ENCODE results near the gene KDM2A. TPM values are rescaled to one million over a fixed set of nuclear protein-coding genes. Genes with fewer than 3 reads are reported as not detected.

Gene KDM2A
- total and polyA plus RNA-seq, 2 of the 13 experiments (the other 11 are each of a cell fraction or from before 2014, with no cell fraction given): 31.3 to 31.4 TPM

DNA sequence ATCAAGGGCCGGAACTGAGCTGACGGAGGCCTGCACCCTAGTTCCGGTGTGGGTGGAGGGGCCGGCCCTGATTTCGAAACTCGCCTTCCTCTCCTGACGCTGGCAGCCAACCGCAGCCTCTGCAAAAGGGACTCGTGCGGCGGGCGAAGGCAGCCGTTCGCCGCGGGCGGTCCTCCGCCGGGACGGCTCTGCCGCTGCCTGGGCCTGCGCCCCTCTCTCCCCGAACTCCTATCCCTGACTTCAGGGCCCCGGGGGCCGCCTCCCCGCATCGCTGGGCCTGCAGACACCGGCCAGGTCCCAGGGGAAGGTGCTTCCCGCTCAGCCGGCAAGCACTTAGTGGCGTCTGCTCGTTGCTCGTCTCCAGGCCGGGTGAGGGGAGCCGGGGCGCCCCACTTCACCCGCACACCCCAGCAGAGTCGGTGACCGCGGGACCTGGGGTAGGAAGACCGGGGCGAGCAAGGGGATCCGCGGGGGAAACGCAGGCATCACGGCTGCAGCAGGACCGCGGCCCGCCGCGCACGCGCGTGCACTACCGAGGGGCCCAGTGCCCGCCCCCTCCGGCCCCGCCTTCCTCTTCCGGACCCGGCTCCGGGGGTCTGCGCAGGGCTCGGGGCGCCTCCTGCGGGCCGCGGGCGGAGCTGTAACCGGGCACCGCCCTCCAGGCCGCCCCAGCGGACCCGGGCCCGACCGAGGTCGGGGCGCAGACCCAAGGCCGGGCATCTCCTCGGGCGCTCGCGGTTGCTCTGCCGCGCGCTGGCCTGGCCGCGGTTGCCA is 169.6 kb downstream of the KDM2A start (continued):
- TF ChIP-seq, protein P1, sequence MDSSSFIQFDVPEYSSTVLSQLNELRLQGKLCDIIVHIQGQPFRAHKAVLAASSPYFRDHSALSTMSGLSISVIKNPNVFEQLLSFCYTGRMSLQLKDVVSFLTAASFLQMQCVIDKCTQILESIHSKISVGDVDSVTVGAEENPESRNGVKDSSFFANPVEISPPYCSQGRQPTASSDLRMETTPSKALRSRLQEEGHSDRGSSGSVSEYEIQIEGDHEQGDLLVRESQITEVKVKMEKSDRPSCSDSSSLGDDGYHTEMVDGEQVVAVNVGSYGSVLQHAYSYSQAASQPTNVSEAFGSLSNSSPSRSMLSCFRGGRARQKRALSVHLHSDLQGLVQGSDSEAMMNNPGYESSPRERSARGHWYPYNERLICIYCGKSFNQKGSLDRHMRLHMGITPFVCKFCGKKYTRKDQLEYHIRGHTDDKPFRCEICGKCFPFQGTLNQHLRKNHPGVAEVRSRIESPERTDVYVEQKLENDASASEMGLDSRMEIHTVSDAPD (CRISPR knock-in tag; IDR thresholded peaks at IDR 0.05): peak; percentile 37; the same call in 1 of the 2 replicates
- peak; percentile 86 for TF ChIP-seq ELF1 (CRISPR knock-in tag; IDR thresholded peaks at IDR 0.05)
- TF ChIP-seq NFE2 (CRISPR knock-in tag; IDR thresholded peaks at IDR 0.05): no peak
- no peak for TF ChIP-seq ZNF569 (CRISPR knock-in tag; IDR thresholded peaks at IDR 0.05; ENCODE audit: borderline replicate concordance)
- TF ChIP-seq ZNF557 (CRISPR knock-in tag; IDR thresholded peaks at IDR 0.05): peak; percentile 80; the same call in 1 of the 2 replicates
- peak; percentile 72; the same call in 1 of the 2 replicates for TF ChIP-seq ZNF703 (CRISPR knock-in tag; IDR thresholded peaks at IDR 0.05; ENCODE audit: borderline replicate concordance)
- TF ChIP-seq SRSF9 (IDR thresholded peaks at IDR 0.05; ENCODE audit: borderline replicate concordance, insufficient read depth, low read depth, low read length, poor library complexity, severe bottlenecking): no peak
- peak; percentile 82; the same call in 1 of the 2 replicates for TF ChIP-seq YEATS2 (CRISPR knock-in tag; IDR thresholded peaks at IDR 0.05; ENCODE audit: borderline replicate concordance)
- TF ChIP-seq, protein P2, sequence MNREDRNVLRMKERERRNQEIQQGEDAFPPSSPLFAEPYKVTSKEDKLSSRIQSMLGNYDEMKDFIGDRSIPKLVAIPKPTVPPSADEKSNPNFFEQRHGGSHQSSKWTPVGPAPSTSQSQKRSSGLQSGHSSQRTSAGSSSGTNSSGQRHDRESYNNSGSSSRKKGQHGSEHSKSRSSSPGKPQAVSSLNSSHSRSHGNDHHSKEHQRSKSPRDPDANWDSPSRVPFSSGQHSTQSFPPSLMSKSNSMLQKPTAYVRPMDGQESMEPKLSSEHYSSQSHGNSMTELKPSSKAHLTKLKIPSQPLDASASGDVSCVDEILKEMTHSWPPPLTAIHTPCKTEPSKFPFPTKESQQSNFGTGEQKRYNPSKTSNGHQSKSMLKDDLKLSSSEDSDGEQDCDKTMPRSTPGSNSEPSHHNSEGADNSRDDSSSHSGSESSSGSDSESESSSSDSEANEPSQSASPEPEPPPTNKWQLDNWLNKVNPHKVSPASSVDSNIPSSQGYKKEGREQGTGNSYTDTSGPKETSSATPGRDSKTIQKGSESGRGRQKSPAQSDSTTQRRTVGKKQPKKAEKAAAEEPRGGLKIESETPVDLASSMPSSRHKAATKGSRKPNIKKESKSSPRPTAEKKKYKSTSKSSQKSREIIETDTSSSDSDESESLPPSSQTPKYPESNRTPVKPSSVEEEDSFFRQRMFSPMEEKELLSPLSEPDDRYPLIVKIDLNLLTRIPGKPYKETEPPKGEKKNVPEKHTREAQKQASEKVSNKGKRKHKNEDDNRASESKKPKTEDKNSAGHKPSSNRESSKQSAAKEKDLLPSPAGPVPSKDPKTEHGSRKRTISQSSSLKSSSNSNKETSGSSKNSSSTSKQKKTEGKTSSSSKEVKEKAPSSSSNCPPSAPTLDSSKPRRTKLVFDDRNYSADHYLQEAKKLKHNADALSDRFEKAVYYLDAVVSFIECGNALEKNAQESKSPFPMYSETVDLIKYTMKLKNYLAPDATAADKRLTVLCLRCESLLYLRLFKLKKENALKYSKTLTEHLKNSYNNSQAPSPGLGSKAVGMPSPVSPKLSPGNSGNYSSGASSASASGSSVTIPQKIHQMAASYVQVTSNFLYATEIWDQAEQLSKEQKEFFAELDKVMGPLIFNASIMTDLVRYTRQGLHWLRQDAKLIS (CRISPR knock-in tag; IDR thresholded peaks at IDR 0.05): peak; percentile 49; the same call in 1 of the 2 replicates
- TF ChIP-seq, protein P3, sequence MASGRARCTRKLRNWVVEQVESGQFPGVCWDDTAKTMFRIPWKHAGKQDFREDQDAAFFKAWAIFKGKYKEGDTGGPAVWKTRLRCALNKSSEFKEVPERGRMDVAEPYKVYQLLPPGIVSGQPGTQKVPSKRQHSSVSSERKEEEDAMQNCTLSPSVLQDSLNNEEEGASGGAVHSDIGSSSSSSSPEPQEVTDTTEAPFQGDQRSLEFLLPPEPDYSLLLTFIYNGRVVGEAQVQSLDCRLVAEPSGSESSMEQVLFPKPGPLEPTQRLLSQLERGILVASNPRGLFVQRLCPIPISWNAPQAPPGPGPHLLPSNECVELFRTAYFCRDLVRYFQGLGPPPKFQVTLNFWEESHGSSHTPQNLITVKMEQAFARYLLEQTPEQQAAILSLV (CRISPR knock-in tag; IDR thresholded peaks at IDR 0.05; ENCODE audit: borderline replicate concordance): peak; percentile 73; the same call in 1 of the 2 replicates
- TF ChIP-seq, protein P4, sequence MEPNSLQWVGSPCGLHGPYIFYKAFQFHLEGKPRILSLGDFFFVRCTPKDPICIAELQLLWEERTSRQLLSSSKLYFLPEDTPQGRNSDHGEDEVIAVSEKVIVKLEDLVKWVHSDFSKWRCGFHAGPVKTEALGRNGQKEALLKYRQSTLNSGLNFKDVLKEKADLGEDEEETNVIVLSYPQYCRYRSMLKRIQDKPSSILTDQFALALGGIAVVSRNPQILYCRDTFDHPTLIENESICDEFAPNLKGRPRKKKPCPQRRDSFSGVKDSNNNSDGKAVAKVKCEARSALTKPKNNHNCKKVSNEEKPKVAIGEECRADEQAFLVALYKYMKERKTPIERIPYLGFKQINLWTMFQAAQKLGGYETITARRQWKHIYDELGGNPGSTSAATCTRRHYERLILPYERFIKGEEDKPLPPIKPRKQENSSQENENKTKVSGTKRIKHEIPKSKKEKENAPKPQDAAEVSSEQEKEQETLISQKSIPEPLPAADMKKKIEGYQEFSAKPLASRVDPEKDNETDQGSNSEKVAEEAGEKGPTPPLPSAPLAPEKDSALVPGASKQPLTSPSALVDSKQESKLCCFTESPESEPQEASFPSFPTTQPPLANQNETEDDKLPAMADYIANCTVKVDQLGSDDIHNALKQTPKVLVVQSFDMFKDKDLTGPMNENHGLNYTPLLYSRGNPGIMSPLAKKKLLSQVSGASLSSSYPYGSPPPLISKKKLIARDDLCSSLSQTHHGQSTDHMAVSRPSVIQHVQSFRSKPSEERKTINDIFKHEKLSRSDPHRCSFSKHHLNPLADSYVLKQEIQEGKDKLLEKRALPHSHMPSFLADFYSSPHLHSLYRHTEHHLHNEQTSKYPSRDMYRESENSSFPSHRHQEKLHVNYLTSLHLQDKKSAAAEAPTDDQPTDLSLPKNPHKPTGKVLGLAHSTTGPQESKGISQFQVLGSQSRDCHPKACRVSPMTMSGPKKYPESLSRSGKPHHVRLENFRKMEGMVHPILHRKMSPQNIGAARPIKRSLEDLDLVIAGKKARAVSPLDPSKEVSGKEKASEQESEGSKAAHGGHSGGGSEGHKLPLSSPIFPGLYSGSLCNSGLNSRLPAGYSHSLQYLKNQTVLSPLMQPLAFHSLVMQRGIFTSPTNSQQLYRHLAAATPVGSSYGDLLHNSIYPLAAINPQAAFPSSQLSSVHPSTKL (CRISPR knock-in tag; IDR thresholded peaks at IDR 0.05): peak; percentile 35; the same call in 1 of the 2 replicates
- TF ChIP-seq, protein P5, sequence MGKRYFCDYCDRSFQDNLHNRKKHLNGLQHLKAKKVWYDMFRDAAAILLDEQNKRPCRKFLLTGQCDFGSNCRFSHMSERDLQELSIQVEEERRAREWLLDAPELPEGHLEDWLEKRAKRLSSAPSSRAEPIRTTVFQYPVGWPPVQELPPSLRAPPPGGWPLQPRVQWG (CRISPR knock-in tag; IDR thresholded peaks at IDR 0.05; ENCODE audit: borderline replicate concordance, low read depth): no peak
- peak; percentile 94 for TF ChIP-seq DMAP1 (CRISPR knock-in tag; IDR thresholded peaks at IDR 0.05)
- TF ChIP-seq, protein P6, sequence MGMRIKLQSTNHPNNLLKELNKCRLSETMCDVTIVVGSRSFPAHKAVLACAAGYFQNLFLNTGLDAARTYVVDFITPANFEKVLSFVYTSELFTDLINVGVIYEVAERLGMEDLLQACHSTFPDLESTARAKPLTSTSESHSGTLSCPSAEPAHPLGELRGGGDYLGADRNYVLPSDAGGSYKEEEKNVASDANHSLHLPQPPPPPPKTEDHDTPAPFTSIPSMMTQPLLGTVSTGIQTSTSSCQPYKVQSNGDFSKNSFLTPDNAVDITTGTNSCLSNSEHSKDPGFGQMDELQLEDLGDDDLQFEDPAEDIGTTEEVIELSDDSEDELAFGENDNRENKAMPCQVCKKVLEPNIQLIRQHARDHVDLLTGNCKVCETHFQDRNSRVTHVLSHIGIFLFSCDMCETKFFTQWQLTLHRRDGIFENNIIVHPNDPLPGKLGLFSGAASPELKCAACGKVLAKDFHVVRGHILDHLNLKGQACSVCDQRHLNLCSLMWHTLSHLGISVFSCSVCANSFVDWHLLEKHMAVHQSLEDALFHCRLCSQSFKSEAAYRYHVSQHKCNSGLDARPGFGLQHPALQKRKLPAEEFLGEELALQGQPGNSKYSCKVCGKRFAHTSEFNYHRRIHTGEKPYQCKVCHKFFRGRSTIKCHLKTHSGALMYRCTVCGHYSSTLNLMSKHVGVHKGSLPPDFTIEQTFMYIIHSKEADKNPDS (CRISPR knock-in tag; IDR thresholded peaks at IDR 0.05): 0 out of 2 replicates have a peak, but pooled peaks have one; percentile 77
